ENCODE measurements around the gene FSHR. TPM values are rescaled to one million over a fixed set of nuclear protein-coding genes. Genes with fewer than 3 reads are reported as not detected.

The FSHR gene
- total RNA-seq, 4 donors from 2014 or later, result not detected

DNA sequence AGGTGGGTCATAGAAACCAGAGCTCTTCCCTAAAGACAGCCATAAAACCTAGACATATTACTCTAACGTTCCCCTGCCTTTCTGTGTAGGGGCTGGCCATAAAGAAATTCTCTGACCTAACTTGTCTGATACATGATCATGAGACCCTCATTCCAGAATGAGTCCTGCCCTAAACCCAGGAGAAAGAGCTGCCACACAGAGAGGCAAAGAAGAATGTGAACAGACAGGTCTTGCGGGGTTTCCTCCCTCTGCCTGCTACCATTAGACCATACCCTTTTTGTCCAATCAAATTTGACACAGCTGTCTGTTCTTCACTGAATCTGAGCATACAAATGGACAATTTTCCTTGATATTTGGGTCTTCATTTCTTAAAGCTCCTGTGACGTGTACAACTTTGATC lies 200.0 kb downstream of the FSHR start:
- 54 to 74% methylated on average over 2 to 3 of the region's 3 CpGs for WGBS, 2 donors (ENCODE audit: low coverage in 1 of 2)
- no peak for DNase-seq
- TF ChIP-seq POLR2A (IDR thresholded peaks at IDR 0.05), result no peak
- TF ChIP-seq, protein P1, sequence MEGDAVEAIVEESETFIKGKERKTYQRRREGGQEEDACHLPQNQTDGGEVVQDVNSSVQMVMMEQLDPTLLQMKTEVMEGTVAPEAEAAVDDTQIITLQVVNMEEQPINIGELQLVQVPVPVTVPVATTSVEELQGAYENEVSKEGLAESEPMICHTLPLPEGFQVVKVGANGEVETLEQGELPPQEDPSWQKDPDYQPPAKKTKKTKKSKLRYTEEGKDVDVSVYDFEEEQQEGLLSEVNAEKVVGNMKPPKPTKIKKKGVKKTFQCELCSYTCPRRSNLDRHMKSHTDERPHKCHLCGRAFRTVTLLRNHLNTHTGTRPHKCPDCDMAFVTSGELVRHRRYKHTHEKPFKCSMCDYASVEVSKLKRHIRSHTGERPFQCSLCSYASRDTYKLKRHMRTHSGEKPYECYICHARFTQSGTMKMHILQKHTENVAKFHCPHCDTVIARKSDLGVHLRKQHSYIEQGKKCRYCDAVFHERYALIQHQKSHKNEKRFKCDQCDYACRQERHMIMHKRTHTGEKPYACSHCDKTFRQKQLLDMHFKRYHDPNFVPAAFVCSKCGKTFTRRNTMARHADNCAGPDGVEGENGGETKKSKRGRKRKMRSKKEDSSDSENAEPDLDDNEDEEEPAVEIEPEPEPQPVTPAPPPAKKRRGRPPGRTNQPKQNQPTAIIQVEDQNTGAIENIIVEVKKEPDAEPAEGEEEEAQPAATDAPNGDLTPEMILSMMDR (IDR thresholded peaks at IDR 0.05), result no peak
- no peak for TF ChIP-seq EP300 (IDR thresholded peaks at IDR 0.05; ENCODE audit: low read depth)
- no peak for TF ChIP-seq POLR2AphosphoS5 (IDR thresholded peaks at IDR 0.05)
- Histone ChIP-seq H3K4me1 (no peaks in the 10 kb centered on the region), H3K9me3 (no peaks in the 10 kb centered on the region), H3K27ac (no peak overlapping the region), H3K27me3 (no peaks in the 10 kb centered on the region), H3K36me3 (no peaks in the 10 kb centered on the region), H3K4me3 (no peak overlapping the region)
- intact Hi-C loops (cut with DNase I; ENCODE audit: low total_unique reads) (no loop called here), in situ Hi-C loops (cut with MboI; ENCODE audit: low pct_ligation_motif_present in 1 of 4, low pct_unique_long_range_greater_than_20kb in 1 of 4, low sequenced_read_pairs in 3 of 4) (no loop called here)

DNA sequence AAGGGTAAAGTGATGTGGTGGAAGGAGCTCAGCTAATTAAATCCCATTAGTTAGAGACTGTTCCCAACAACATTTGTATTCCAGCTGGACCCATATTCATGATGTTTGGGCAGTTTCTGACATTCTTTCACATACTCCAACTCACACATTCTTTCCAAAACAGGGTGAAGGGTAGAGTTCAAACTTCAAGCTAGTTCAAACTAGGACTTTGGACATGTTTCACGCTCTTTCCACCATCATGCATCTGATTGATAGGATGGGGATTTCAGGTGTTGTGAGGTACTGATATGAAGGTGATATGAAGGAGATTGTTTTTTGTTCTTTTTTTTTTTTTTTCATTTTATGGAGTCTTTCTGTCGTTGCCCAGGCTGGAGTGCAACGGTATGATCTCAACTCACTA lies 201.7 kb downstream of the FSHR start:
- no peaks in the 10 kb centered on the region for H3K4me1 ChIP-seq
- no peak overlapping the region for H3K4me3 ChIP-seq
- 52 to 57% methylated on average over 2 to 3 of the region's 3 CpGs for WGBS, 2 donors (ENCODE audit: low coverage in 1 of 2)
- no peak for DNase-seq
- no peaks in the 10 kb centered on the region for H3K9me3 ChIP-seq
- in situ Hi-C loops (cut with MboI; ENCODE audit: low pct_ligation_motif_present in 1 of 4, low pct_unique_long_range_greater_than_20kb in 1 of 4, low sequenced_read_pairs in 3 of 4) (no loop called here), intact Hi-C loops (cut with DNase I; ENCODE audit: low total_unique reads) (no loop called here)
- no peak for TF ChIP-seq POLR2A (IDR thresholded peaks at IDR 0.05)
- TF ChIP-seq, protein P1 (IDR thresholded peaks at IDR 0.05), result no peak
- TF ChIP-seq EP300 (IDR thresholded peaks at IDR 0.05; ENCODE audit: low read depth), result no peak
- TF ChIP-seq POLR2AphosphoS5 (IDR thresholded peaks at IDR 0.05), result no peak
- no peaks in the 10 kb centered on the region for H3K36me3 ChIP-seq
- H3K27me3 ChIP-seq, result no peaks in the 10 kb centered on the region
- no peak overlapping the region for H3K27ac ChIP-seq

DNA sequence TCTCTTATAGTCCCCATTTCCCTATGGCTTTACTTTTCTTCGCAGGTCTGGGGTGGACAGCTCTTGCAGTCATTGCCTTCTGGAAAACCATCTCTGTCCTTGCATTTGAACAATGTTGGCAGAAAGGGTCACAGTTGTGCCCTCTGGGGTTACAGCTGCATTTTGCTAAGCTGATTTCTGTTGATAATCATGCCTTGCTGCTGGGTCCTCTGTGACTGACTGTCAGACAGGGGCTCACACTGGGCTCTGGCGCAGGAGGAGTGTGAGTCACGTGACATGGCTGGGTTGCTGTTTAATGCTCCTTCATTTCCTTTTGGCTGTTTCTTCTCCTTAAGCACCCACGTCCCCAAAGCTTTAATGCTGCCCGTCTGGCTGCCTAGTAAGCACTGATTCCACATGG lies 202.2 kb downstream of the FSHR start:
- 53 to 83% methylated on average over 3 to 5 of the region's 5 CpGs for WGBS, 2 donors (ENCODE audit: low coverage in 1 of 2)
- TF ChIP-seq POLR2A (IDR thresholded peaks at IDR 0.05) (no peak), POLR2AphosphoS5 (IDR thresholded peaks at IDR 0.05) (no peak), EP300 (IDR thresholded peaks at IDR 0.05; ENCODE audit: low read depth) (no peak)
- TF ChIP-seq, protein P1 (IDR thresholded peaks at IDR 0.05), result no peak
- in situ Hi-C loops (cut with MboI; ENCODE audit: low pct_ligation_motif_present in 1 of 4, low pct_unique_long_range_greater_than_20kb in 1 of 4, low sequenced_read_pairs in 3 of 4), result no loop called here

DNA sequence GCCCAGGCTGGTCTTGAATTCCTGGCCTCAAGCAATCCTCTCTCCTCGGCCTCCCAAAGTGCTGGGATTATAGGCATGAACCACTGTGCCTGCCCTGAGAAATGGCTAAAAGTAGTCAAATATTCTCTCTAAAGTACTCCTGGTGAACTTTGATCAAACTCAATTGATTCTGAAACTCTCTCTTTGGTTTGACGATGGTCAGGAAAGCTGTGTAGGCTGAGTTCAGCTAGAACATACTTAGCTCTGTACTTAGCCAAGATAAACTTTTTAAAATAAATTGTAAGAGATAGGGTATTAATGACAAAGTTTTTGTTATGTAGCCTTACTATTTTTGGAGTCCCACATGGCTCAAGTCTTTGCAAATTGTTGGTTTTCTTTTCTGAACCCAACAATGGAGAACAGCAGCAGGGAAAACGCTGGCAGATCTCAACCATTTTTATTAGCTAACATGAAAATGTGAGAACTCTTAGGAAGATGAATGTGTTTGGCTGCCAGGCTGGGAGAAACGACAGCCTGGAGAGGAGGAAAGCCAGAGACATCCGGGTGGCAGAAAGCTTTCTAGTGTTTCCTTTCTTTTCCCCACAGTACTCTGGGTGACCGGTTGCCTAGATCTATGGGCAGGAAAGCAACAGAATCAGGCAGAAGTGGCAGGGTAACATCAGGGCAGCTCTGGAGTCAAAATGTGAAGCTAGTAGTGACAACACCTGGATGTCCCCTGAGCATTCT lies 205.8 kb downstream of the FSHR start:
- H3K4me3 ChIP-seq, result no peak overlapping the region
- no peaks in the 10 kb centered on the region for H3K4me1 ChIP-seq
- no peak for DNase-seq
- H3K27ac ChIP-seq, result no peak overlapping the region
- WGBS, 2 donors (ENCODE audit: low coverage in 1 of 2), result 37 to 48% methylated on average over 5 to 6 of the region's 6 CpGs
- no peaks in the 10 kb centered on the region for H3K36me3 ChIP-seq
- in situ Hi-C loops (cut with MboI; ENCODE audit: low pct_ligation_motif_present in 1 of 4, low pct_unique_long_range_greater_than_20kb in 1 of 4, low sequenced_read_pairs in 3 of 4), result no loop called here
- H3K9me3 ChIP-seq, result no peaks in the 10 kb centered on the region
- intact Hi-C loops (cut with DNase I; ENCODE audit: low total_unique reads), result no loop called here
- TF ChIP-seq POLR2A (IDR thresholded peaks at IDR 0.05) (no peak), POLR2AphosphoS5 (IDR thresholded peaks at IDR 0.05) (no peak), EP300 (IDR thresholded peaks at IDR 0.05; ENCODE audit: low read depth) (no peak)
- TF ChIP-seq, protein P1 (IDR thresholded peaks at IDR 0.05), result no peak
- H3K27me3 ChIP-seq, result no peaks in the 10 kb centered on the region

More for the DNA sequence above, 202.2 kb downstream of the FSHR start:
- no peaks in the 10 kb centered on the region for H3K4me1 ChIP-seq
- no peak overlapping the region for H3K27ac ChIP-seq
- no peak overlapping the region for H3K4me3 ChIP-seq
- no peaks in the 10 kb centered on the region for H3K27me3 ChIP-seq
- DNase-seq, result no peak
- no peaks in the 10 kb centered on the region for H3K36me3 ChIP-seq
- H3K9me3 ChIP-seq, result no peaks in the 10 kb centered on the region
- intact Hi-C loops (cut with DNase I; ENCODE audit: low total_unique reads), result no loop called here
